ENCODE measurements around the gene PIGC. TPM values are rescaled to one million over a fixed set of nuclear protein-coding genes. Genes with fewer than 3 reads are reported as not detected.

Gene PIGC
- total RNA-seq: 23.5 and 24.7 TPM in 2 replicates

DNA sequence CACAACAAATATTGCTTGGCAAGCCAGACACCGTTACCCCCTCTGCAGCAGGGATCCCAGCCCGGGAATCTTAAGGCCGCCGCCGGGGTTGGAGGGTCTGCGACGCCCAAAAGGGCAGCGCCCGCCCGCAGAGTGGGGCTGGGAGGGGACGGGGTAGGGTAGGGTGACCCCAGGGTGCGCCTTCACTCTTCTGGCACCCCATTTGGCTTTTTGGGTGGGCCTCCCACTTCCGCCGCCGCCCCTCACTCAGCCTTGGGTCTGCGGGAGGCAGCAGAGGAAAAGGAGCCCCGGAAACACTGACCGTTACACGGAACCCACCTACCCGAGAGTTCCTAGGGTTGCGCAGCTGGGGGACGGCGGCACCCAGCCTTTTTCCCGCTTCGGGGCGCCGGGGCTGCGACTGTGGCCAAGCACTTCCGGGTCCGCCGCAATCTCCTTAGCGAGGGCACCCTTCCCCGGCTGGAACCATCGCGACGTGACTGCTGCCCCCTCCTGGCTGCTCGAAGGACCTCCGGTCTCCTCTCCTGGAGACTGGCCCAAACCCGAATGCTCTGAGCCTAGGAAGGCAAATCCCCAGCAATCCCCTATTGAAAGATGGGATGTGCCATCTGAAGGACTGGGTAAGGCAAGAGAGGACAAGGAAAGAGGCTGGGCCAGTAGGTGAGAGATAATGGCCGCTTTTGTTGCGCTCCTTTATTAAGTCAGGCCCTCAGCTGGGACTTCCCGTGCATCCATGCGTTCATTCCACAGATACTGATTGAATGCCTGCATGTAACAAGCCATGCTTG, at the start of gene PIGC:
TSS of gene PIGC (minus strand) at position 404 of the 788 bp plus-strand sequence. CDS start 1,447 bp downstream, outside the sequence.
- intact Hi-C loops (cut with micrococcal nuclease): loop anchor here (1.0 to 10.0 kb wide), 17 partner anchors 15 to 1713 kb away; partner anchors contain the start of genes CENPL, DARS2, DNM3 and GAS5

DNA sequence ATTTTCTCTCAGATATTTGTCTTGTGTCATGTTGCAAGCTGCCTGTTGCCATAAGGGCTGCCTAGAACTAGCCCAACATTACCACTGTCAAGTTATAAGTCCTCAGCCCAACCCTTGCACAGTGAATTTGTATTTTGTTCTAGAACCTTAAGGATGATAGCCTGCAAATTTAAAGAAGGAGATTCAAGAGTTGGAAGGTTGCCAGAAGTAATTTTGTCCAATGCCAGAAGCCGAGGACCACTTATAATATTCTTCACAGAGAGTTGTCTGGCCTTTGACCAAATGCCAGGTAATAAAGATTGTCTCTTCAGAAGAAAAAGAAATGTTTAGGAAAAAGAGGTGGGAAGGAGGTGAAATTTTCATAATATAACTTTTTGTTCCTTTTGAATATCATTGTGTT, 48.6 kb upstream of the PIGC start:
- intact Hi-C loops (cut with micrococcal nuclease): no loop called here

DNA sequence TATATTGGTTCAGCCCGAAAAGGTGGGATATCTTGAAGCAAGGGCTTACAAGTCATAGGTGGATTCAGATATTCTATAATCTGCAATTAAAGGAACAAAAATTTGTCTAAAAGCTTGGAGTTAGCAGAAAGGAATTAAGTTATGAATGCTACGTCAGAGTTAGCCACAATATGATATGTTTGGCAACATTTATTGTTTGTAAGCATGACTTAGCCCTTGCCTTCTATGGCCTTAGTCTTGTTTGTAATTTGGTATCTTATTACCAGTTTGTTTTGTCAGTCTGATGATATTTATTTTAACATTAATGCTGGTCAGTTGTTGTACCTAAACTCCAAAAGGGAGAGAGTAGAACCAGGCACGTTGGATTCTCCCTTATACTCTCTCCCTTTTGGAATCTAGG, 46.0 kb upstream of the PIGC start:
- intact Hi-C loops (cut with micrococcal nuclease): no loop called here

DNA sequence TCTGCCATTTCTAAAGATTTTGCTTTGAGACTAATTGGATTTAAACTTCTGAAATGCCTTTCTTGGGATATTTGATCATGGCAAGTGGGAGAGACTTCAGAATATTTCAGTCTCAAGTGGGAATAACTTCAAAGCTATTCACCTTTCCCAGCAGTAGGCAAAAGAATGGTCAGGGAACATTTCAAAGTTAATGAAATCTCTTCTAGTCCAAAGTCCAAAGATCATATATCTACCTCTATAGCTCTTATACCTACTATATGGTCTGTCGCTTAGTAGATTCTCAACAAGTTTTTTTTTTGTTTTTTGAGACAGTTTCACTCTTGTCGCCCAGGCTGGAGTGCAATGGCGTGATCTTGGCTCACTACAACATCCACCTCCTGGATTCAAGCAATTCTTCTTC, 44.5 kb upstream of the PIGC start:
- intact Hi-C loops (cut with micrococcal nuclease): no loop called here

DNA sequence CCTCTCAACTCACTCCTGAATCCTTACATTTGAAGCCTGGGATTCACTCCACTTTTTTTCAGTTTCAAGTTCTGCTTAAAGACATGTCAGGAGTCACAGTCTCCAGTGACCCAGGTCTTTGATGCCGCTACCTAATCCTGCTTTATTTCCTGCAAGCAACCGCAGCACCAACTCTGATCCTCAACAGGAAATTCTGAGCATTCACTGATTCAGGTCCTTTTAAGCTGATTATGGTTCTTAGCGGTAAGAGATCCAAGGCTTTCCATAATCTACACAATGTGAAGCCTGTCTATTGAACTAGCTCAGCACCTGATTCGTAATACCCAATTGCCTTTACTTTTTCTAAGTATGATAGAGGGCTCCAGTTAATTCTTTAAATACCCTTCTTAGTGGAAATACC, 43.7 kb upstream of the PIGC start:
- intact Hi-C loops (cut with micrococcal nuclease): no loop called here

DNA sequence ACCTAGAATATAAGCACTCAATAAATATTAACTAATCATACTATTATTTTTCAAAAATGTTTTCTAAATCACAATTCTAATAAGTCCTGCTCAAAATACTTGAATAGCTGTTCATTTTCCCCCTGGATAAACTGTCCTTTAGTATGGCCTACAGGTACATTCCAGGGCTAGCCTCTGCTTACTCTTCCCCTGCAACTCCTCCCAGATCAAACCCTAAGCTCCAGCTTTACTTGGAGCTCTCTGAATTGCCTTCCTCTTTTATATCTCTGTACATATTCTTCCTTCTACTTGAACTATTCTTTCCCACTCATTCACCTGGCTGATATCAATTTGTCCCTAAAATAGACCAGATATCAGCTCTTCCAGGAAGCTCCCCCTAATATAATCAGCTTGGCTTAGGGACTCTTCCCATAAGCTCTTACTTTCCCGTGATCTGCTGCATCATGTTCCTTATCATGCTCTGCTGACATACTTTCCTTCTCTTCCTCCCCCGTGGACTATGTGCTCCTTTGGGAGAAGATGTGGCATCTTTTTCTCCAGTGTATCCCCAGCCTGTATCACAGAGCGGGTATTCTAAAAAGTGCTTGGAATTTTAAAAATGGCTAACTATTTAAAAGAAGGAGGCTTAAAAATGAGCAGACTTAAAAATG, 43.1 kb upstream of the PIGC start:
- intact Hi-C loops (cut with micrococcal nuclease): no loop called here

DNA sequence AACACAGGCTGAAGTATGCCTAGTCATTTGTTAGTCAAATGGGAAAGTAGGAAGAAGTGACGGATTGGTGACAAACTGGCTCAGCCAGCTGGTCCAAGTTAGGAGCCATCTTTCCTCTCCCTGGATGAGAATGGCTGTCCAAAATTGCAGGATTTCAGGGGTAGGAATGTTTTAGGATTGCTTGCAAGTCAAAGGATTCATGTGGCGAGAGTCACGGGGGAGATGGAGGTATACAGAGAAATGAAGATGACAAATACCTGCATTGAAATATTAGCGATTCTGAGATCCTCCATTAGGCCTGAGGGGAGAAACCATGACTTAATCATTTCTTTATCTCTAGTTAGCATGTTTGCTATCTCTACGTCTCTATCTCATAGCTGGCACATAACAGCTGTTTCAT, 41.8 kb upstream of the PIGC start:
- intact Hi-C loops (cut with micrococcal nuclease): no loop called here

DNA sequence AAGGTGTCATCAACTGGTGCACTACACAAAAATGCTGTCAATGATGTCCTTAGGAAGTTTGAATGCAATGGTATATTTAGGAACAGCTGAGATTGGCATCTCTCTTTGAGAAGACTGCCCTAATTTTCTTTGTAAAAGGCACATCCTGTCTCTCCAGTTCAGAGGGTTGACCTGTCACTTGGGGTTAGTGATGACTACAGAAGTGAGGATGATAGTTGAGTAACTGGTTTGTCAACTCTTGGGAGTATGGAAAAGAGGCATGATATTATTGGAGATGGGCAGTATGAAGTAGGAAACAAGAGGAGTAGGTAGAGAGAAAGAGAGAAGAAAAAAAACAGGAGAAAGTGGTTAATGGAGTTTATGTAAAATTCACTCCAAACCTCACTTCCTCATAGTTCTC, 40.4 kb upstream of the PIGC start:
- intact Hi-C loops (cut with micrococcal nuclease): loop anchor here (5.0 kb wide), 1 partner anchor 1148 kb away; no protein-coding TSS in a partner anchor

DNA sequence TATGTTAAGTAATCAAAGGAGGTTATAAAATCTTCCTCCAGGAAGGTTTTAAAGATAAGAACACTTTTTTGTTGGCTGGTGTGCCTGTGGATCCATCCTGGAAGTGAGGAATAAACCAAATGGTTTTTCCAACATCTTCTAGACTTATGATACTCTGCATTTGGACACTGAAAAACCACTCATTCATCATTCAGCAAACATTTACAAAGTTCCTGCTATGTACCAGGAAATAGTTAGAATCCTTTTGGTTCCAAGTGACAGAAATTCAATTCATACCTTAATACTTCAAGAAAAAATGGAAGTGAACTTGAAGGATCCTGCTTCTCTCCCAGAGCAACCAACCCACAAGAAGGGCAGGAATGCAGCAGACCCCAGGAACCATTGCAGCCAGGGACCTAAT, 39.6 kb upstream of the PIGC start:
- intact Hi-C loops (cut with micrococcal nuclease): loop anchor here (5.0 kb wide), 1 partner anchor 1149 kb away; no protein-coding TSS in a partner anchor

DNA sequence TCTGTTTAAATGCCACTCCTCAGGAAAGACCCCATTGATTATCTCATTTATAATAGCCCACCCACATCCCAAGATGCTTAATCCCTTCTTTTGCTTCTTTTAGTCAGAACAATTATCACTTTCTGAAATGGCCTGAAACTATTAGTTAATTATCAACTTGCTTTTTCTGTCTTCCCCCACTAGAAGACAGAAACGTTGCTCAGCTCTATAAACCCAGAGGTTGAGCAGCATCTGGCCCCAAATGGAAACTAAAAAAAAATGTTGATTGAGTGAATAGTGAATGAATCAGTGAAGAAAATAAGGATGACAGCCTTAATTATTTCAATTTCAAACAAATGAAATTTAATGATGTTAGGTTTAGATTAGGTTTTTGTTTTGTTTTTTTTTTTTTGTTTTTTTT, 38.2 kb upstream of the PIGC start:
- intact Hi-C loops (cut with micrococcal nuclease): loop anchor here (5.0 kb wide), 1 partner anchor 1150 kb away; no protein-coding TSS in a partner anchor

DNA sequence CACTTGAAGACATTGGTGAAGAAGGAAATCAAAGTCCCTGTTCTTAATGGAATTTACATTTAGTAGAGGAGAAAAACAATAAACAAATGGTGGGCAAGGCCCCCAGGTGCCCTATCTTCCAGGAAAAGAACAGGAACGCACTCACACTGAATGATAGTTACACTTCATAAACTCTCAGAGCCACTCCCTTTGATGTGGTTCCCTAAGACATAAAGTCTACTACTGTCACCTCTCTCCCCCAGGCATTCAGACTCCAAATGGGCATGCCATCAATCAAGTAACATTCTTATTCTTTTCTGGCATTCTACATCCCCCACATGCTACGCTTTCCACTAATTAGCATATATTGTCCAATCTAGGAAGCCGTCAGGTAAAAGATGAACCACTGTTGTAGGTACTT, 36.6 kb upstream of the PIGC start:
- intact Hi-C loops (cut with micrococcal nuclease): loop anchor here (5.0 kb wide), 1 partner anchor 1152 kb away; no protein-coding TSS in a partner anchor

DNA sequence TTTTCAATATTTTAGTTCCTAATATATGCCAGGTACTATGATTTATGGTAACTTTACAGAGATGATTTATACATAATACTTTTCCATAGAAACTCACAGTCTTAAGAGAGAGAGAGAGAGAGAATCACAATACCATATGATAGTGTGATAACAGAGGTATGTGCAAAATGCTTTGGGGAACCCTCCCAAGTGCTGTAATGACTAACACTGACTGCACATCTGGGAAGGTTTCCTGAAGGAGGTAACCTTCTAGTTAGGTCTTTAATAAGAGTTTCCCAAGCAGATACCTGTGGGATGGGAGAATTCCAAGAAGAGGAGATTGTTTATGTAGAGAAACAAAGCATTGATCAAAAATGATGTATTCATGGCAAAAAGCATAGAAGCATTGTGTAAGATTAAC, 34.6 kb upstream of the PIGC start:
- intact Hi-C loops (cut with micrococcal nuclease): no loop called here

DNA sequence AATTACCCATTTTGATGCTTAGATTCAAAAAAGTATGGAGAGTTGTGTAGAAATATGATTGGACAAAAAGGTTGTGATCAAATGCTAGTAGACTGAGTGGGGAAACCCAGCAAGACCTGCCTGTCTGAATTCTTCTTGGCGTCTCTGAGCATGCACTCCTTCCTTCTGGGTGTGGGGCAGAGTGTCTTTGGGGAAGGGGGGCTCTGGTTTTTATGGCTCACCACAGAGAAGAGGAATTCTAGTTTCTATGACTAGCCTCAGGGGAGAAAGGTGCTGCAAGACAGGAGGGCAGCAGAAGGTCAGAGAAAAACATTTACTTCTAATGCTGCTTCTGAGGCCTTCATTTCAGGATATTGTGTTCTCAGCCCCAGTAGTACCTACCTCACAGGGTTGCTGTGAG, 33.9 kb upstream of the PIGC start:
- intact Hi-C loops (cut with micrococcal nuclease): no loop called here

DNA sequence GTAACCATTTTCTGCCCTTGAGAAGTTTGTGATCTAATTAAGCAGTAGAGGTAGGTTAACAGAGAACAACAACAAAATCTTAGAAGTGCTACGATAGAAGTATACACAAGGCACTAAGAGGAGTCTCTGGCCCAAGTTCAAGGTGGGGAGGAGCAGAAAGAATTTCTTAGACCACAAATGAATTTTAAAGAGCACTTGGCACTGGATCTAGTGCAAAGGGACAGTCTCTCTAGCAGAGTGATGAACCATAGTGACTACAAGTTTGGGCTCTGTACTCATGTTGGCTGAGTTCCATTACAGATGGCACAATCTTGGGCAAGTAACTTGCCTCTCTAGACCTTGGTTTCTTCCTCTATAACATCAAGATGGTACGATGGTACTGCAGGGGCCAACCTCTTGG, 33.3 kb upstream of the PIGC start:
- intact Hi-C loops (cut with micrococcal nuclease): no loop called here

DNA sequence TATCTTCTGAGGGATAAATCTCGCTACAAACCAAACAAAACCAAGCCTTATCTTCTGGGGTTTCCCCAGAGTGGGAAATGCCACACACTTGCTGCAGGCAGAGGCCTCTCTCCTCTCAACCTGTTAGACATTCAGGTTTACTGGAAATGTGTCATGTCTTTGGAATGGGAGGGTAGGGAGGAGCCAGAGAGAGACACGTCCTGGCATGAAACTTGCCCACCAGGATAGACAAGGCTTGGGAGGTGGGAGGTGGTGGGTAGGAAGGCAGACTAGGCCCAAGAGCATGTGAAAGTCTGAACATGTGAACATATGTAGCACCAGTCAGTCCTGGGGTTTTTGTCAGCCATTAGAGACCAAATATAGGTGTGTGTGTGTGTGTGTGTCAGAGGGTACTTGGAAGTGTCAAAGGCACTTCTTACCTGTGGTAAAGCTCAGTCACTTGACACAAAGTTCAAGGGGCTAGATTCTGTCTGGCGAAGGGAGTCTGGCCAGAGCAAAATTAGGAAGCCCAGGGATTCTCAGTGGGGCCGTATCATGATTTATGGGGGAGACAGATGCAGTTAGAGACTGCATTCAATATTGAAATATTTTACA, 32.4 kb upstream of the PIGC start:
- intact Hi-C loops (cut with micrococcal nuclease): no loop called here

DNA sequence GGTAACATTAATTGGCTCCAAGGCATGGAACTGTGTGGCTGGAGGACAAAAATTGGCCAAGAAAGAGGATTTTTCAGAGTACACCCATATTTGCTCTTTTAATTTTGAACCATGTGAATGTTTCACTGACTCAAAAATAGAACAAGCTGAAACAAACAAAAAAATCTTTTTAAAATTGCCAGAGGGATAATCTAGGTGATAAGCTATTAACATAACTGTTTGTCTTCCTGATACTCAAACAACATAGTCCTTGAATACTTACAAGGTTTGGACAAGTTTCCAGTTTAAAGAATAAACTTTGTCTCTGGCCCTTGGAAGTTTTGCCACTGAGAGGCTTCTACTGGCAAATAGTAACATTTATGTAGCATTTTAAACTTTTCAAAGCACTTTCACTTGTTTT, 30.0 kb upstream of the PIGC start:
- intact Hi-C loops (cut with micrococcal nuclease): no loop called here

DNA sequence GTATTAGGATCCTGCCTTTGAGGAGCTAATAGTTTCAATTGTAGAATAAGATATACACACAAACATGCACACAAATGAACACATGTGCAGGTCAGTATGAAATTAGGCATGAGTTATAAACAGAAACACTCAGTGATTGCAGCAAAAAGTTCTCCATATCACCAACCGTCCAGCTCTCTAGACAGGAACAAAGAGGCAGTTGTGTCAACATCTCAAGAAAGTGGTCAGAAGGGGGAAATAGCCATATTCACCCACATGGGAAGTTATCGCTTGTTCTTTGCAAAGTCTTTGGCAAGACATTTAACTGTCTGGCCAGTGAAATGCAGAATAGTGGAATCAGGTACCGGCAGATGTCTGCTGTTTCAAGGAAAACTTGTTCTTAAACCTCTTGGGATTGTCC, 29.4 kb upstream of the PIGC start:
- intact Hi-C loops (cut with micrococcal nuclease): no loop called here

DNA sequence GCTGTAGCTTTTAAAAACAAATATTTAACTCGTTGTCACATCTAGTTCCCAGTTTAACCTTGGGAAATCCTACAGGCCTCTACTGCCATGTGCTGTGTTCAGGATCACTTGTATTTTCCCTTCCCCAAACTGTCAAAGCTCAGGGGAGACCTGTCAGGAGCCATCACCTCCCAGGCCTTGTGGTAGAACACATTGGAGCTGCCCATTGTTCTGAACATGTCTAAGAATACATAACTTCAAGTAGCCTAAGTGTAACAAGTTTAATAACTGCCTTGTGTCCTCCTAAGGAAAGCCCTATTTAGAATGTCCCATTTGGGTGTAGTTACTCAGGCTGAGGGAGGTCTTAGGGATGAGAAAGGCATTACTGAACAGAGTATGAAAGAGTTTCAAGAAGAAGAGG, 28.6 kb upstream of the PIGC start:
- intact Hi-C loops (cut with micrococcal nuclease): no loop called here

DNA sequence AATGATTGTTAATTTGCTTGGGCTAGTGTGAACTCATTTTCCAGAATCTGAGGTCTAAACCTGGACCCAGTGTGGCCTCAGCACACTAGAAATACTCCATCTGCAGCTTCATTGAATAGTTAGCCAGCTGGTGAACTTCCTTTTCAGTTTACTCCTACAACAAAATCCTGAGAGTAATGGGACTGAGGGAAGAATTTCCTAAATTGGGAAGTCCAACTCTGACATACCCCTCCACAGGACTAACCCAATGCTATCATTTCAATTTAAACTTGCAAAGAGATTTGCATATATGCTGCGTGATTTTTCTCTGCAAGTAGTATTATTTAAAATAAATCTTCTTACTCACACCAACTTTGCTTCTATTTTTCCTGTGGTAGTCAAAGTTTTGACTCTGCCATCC, 27.8 kb upstream of the PIGC start:
- intact Hi-C loops (cut with micrococcal nuclease): no loop called here

DNA sequence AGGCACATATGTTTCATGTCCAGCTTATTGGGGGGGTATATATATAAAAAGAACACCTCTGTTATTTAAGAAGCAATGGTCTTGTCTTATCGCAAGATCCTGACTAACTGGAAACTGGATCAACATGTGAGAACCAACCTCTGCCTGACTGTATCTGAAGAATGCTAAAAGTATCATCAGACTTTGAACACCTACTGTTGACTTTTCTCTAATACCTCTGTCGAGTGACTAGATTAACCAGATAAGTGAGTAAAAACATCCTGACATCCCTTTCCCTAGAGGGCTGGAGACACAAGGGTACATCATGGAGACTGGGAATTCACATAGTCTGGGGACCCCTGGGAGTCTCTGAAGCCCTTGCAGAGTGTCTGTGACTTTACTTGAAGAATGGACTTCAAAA, 26.3 kb upstream of the PIGC start:
- intact Hi-C loops (cut with micrococcal nuclease): no loop called here

DNA sequence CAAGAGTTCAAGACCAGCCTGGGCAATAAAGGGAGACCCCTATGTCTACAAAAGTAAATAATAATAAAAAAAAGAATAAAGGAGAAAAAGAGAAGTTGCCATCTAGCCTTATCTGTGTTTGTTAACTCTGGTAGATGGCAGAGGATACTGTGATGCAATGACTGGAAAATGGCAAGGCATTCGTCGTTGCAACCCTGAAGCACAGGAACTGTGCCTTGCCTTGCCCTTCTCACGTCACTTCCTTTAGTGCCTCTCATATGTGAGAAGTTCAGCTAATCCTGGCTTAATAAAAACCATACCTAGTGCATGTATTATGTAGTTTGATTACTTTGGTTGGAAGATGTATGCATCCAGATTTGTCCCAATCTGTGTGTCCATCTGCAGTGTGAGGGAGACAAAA, 25.8 kb upstream of the PIGC start:
- intact Hi-C loops (cut with micrococcal nuclease): no loop called here

DNA sequence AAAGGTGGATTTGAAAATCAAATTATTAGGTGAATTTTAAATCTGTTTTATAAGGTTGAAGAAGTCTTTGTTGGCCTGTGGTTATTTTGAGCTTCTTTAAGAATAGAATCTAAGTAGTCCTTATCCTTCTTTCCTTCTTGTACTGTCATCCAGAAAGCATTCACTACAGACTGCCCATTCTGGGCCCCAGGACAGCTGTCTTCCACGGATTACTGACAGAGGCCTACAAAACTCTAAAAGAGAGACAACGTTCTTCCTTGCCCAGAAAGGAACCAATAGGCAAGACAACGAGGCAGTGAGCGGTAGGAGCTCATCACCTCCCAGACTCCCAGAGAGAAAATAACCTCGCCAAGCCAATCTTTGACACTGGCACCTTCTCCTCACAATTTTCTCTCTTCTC, 24.4 kb upstream of the PIGC start:
- intact Hi-C loops (cut with micrococcal nuclease): no loop called here
